ENCODE data around the gene DLEC1. TPM values are rescaled to one million over a fixed set of nuclear protein-coding genes. Genes with fewer than 3 reads are reported as not detected.

Gene DLEC1
- total RNA-seq, 4 donors from 2014 or later: 0.19 to 2.1 (median 0.50) TPM

DNA sequence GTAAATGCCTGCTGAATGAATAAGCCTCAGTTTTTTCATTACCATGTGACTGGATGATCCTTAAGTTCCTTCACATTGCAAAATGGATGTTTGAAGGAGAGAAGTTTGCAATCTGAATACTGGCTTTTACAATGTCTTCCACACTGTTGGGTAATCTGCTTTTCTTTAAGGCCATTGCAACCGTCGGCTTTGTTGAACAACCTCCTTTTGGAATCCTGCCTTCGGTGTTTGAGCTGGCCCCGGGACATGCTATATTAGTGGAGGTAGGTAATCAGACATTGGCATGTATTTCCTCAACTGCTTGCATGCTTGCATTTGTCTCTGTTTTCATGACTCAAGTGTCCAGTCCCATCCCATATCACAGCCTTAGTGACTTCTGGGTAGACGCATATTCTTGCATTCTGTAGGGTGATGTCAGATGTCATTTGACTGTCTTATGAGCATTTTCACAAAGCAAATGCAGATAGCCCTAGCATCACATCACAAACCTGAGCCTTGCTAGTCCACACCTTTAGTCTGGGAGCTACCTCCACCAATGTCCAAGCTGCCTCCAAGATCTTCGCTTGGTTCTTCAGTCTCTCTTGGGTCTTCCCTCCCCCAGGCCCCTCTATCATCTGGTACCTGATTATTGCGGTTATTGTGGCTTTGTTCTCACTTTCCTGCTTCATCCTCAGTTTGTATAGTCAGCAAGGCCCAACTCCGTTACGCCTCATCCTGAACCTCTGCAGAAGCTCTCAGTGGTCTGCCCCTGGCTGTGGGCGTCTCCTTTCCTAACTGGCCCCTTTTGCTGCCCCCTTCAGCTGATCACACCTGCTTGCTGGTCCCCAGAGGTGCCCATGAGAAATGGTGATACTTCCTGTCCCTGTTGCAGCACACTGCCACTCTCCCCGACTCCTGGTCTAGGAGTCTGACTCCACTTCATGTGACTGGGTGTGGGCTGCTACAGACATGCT is 49.4 kb downstream of the DLEC1 start:
- Histone ChIP-seq H3K27ac (no peak overlapping the region), H3K4me3 (no peak overlapping the region), H3K4me1 (no peaks in the 10 kb centered on the region), H3K36me3 (no peaks in the 10 kb centered on the region), H3K27me3 (no peaks in the 10 kb centered on the region), H3K9me3 (peaks cover 11% of the 10 kb centered on the region)
- no peak for DNase-seq (ENCODE audit: low spot score in 2 of 2)
- WGBS: 86% methylated on average over 11 of the region's 11 CpGs
- TF ChIP-seq, protein P1, sequence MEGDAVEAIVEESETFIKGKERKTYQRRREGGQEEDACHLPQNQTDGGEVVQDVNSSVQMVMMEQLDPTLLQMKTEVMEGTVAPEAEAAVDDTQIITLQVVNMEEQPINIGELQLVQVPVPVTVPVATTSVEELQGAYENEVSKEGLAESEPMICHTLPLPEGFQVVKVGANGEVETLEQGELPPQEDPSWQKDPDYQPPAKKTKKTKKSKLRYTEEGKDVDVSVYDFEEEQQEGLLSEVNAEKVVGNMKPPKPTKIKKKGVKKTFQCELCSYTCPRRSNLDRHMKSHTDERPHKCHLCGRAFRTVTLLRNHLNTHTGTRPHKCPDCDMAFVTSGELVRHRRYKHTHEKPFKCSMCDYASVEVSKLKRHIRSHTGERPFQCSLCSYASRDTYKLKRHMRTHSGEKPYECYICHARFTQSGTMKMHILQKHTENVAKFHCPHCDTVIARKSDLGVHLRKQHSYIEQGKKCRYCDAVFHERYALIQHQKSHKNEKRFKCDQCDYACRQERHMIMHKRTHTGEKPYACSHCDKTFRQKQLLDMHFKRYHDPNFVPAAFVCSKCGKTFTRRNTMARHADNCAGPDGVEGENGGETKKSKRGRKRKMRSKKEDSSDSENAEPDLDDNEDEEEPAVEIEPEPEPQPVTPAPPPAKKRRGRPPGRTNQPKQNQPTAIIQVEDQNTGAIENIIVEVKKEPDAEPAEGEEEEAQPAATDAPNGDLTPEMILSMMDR (IDR thresholded peaks at IDR 0.05): no peak
- TF ChIP-seq EP300 (IDR thresholded peaks at IDR 0.05) (no peak), POLR2A (IDR thresholded peaks at IDR 0.05) (no peak), POLR2AphosphoS5 (IDR thresholded peaks at IDR 0.05) (no peak)

DNA sequence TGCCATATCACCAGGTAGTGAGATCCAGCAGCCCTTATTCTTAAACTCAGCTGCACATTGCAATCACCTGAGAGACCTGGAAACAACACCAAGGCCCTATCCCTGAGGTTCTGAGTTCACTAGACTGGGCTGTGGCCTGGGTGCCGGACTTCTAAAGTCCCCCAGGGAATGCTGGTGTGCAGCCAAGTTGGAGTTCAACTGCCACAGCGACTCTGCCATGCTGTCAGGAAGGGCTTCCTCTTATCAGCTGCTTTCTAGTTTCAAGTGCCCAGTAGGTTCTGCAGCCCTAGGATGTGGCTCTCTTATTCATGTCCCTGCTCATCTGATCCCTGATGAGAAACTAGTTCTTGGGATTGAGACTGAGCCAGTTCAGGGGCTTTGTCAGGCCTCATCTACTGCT is 50.2 kb downstream of the DLEC1 start:
- H3K36me3 ChIP-seq: no peaks in the 10 kb centered on the region
- DNase-seq (ENCODE audit: low spot score in 2 of 2): no peak
- peaks cover 11% of the 10 kb centered on the region for H3K9me3 ChIP-seq
- TF ChIP-seq EP300 (IDR thresholded peaks at IDR 0.05): no peak
- TF ChIP-seq POLR2A (IDR thresholded peaks at IDR 0.05): no peak
- TF ChIP-seq, protein P1 (IDR thresholded peaks at IDR 0.05): no peak
- no peak for TF ChIP-seq POLR2AphosphoS5 (IDR thresholded peaks at IDR 0.05)
- 100% methylated on average over 2 of the region's 2 CpGs for WGBS
- H3K27me3 ChIP-seq: no peaks in the 10 kb centered on the region
- H3K4me3 ChIP-seq: no peak overlapping the region
- H3K4me1 ChIP-seq: no peaks in the 10 kb centered on the region
- H3K27ac ChIP-seq: no peak overlapping the region

DNA sequence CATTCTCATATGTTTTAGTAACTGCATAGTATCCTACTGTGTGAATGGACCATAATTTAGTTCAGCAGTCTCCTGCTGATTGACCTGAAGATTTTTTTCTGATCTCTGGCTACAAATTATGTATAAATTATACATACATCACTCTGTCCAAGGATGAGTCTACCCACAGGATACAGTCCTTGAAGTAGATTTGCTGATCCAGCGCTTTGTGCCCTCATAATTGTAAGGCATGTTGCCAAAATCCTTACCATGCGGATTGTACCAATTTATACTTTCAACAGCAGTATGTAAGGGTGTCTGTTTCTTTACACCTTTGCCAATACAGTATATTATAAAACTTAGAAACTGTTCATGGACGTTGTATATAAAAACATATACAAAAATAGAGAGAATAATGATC is 51.4 kb downstream of the DLEC1 start:
- TF ChIP-seq, protein P1 (IDR thresholded peaks at IDR 0.05): no peak
- TF ChIP-seq POLR2A (IDR thresholded peaks at IDR 0.05): no peak
- no peak for TF ChIP-seq EP300 (IDR thresholded peaks at IDR 0.05)
- TF ChIP-seq POLR2AphosphoS5 (IDR thresholded peaks at IDR 0.05): no peak
- DNase-seq (ENCODE audit: low spot score in 2 of 2): no peak
- WGBS: 82% methylated on average over 3 of the region's 3 CpGs
- Histone ChIP-seq H3K9me3 (peaks cover under 1% of the 10 kb centered on the region), H3K27me3 (no peaks in the 10 kb centered on the region), H3K4me3 (no peak overlapping the region), H3K27ac (no peak overlapping the region), H3K36me3 (no peaks in the 10 kb centered on the region), H3K4me1 (no peaks in the 10 kb centered on the region)

- TF ChIP-seq, protein P1 (IDR thresholded peaks at IDR 0.05): no peak
- TF ChIP-seq EP300 (IDR thresholded peaks at IDR 0.05): no peak
- no peak for TF ChIP-seq POLR2A (IDR thresholded peaks at IDR 0.05)
- no peak for TF ChIP-seq POLR2AphosphoS5 (IDR thresholded peaks at IDR 0.05)
- no peak overlapping the region for H3K27ac ChIP-seq
- no peak overlapping the region for H3K4me3 ChIP-seq
- no peak for DNase-seq (ENCODE audit: low spot score in 2 of 2)
- H3K4me1 ChIP-seq: no peaks in the 10 kb centered on the region
- no peaks in the 10 kb centered on the region for H3K36me3 ChIP-seq
- WGBS: 100% methylated on average over 1 of the region's 3 CpGs
- H3K9me3 ChIP-seq: no peaks in the 10 kb centered on the region
- H3K27me3 ChIP-seq: no peaks in the 10 kb centered on the region
Measured at GRCh38 chr3:38094999-38095398, 56.0 kb downstream of the DLEC1 start.

DNA sequence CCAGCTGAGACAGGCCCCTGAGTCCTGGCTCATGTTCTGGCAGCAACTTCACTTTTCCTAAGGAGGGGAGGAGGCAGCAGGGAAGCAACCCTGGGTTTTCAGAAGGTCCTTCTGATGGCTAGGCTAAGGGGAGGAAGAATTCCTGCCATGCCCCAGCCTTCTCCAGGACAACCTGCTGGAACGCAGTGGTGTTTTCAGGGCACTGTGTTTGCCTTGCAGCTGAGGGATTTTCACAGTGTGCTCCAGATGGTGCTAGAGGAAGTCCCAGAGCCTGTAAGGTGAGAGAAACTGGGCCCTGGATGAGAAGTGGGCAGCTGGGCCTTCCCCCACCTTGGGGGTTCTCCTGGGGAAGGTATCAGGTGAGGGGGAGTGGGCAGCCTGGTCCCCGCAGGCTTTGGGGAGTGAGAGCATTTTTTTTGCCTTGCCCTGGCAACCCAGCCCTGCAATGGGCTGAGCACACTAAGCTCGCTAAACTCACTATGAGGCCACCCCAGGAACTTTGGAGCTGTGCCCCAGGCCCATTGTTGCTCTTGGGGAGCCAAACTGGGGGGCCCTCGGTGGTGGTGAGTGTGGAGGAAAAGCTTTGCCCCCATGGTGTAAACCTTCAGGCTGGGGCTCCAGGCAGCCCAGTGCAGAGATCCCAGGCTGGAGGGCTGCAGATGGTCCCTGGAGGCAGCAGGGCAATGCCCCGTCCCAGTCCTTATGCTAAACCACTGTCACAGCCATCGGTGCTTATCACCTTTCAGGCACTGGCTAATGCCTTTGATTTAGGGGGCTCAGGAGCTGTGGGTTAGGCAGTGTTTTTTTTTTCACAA is 56.9 kb downstream of the DLEC1 start:
- TF ChIP-seq, protein P1 (IDR thresholded peaks at IDR 0.05): no peak
- TF ChIP-seq POLR2A (IDR thresholded peaks at IDR 0.05) (no peak), EP300 (IDR thresholded peaks at IDR 0.05) (no peak), POLR2AphosphoS5 (IDR thresholded peaks at IDR 0.05) (no peak)
- Histone ChIP-seq H3K4me1 (no peaks in the 10 kb centered on the region), H3K27ac (no peak overlapping the region), H3K4me3 (no peak overlapping the region), H3K27me3 (no peaks in the 10 kb centered on the region), H3K36me3 (no peaks in the 10 kb centered on the region), H3K9me3 (no peaks in the 10 kb centered on the region)
- WGBS: 84% methylated on average over 4 of the region's 6 CpGs
- no peak for DNase-seq (ENCODE audit: low spot score in 2 of 2)

All from suprapubic skin (tissue), 4 donors.